GM21447 (cell line): Measurements from ENCODE around the gene PIP5K1A.
"Not testable (repeated sequence)": the region's sequence is repeated elsewhere in the genome, so short reads cannot be mapped to it uniquely, and the experiment has no call there.

Experiments used
- ATAC-seq: cut with Tn5 transposase; IDR thresholded peaks from one replicate; pipeline ENCODE4 v1.9.1; 2021; ENCODE audit not compliant: unreplicated experiment

The PIP5K1A gene, protein sequence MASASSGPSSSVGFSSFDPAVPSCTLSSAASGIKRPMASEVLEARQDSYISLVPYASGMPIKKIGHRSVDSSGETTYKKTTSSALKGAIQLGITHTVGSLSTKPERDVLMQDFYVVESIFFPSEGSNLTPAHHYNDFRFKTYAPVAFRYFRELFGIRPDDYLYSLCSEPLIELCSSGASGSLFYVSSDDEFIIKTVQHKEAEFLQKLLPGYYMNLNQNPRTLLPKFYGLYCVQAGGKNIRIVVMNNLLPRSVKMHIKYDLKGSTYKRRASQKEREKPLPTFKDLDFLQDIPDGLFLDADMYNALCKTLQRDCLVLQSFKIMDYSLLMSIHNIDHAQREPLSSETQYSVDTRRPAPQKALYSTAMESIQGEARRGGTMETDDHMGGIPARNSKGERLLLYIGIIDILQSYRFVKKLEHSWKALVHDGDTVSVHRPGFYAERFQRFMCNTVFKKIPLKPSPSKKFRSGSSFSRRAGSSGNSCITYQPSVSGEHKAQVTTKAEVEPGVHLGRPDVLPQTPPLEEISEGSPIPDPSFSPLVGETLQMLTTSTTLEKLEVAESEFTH

GRCh38 chr1:151198254-151199127 is at the start of gene PIP5K1A:
TSS of gene PIP5K1A (plus strand) at chr1:151198552. CDS start at chr1:151198997, 445 bp downstream.
- peak; percentile 83 for ATAC-seq

DNA sequence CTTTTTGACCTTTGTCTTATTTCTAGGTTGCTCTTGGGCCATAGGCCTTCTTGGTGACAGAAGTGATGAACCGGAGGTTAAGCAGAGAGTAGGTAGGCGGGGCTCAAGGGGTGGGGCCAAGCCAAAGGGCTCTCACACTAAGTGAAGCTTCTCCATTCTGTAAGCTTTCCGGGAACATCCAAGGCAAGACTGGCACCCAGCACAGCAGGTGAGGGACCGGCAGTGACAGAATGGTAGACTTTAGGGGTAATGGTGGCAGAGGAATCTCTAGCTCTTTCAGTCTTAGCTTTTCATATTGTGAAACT is 41.9 kb upstream of the PIP5K1A start, which contains the start of gene TNFAIP8L2:
TSS of gene TNFAIP8L2 (plus strand) at position 135 of the 305 bp plus-strand sequence. CDS start 2,049 bp downstream, outside the sequence.
- ATAC-seq = peak; percentile 75

GRCh38 chr1:151157067-151157531 is 41.3 kb upstream of the PIP5K1A start:
- ATAC-seq = no peak

GRCh38 chr1:151158326-151158725 is 40.0 kb upstream of the PIP5K1A start:
- no peak for ATAC-seq

GRCh38 chr1:151158751-151159251 is 39.6 kb upstream of the PIP5K1A start:
- no peak for ATAC-seq

- no peak for ATAC-seq
Measured at GRCh38 chr1:151159373-151159772, 39.0 kb upstream of the PIP5K1A start.

GRCh38 chr1:151164732-151165280 is 33.5 kb upstream of the PIP5K1A start:
- ATAC-seq = no peak

- ATAC-seq = no peak
Measured at GRCh38 chr1:151165281-151165737, 33.0 kb upstream of the PIP5K1A start.

GRCh38 chr1:151165738-151166504 is 32.4 kb upstream of the PIP5K1A start, which contains the start of the genes LYSMD1 and SCNM1:
TSS of gene LYSMD1 (minus strand) at chr1:151165902. CDS start at chr1:151165258, 644 bp downstream.
TSS of gene SCNM1 (plus strand) at chr1:151166144. CDS start at chr1:151166153, 9 bp downstream.
- ATAC-seq = peak; percentile 86

- ATAC-seq = peak; percentile 6
Measured at GRCh38 chr1:151166505-151166956, 31.8 kb upstream of the PIP5K1A start.

GRCh38 chr1:151167116-151167515 is 31.2 kb upstream of the PIP5K1A start:
- no peak for ATAC-seq

- ATAC-seq = no peak
Measured at GRCh38 chr1:151171190-151171589, 27.2 kb upstream of the PIP5K1A start.

- ATAC-seq = no peak
Measured at GRCh38 chr1:151175041-151175741, 23.2 kb upstream of the PIP5K1A start.

- no peak for ATAC-seq
Measured at GRCh38 chr1:151175863-151176262, 22.5 kb upstream of the PIP5K1A start, which contains the start of gene TMOD4. TSS of gene TMOD4 (minus strand) at chr1:151175981. CDS start at chr1:151174875, 1,106 bp downstream.

GRCh38 chr1:151176514-151177045 is 21.8 kb upstream of the PIP5K1A start:
- no peak for ATAC-seq

DNA sequence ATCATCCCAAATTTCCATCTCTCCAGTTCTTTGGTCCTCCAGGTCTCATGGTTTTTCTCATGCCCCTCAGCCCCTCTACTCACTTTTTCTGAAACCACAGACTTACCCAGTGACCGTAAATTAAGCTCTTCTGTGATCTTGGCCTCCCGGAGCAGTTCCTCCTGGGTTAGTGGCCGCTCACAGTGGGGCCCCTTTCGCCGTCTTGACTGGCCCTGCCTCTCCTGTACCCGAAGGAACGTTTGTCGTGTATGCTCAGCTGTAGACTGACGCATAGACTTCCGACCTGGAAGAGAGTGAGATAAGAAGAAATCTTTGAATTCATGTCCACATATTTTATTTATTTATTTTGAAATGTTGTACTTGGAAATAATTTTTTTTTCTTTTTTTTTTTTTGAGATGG is 14.1 kb upstream of the PIP5K1A start:
- no peak for ATAC-seq

DNA sequence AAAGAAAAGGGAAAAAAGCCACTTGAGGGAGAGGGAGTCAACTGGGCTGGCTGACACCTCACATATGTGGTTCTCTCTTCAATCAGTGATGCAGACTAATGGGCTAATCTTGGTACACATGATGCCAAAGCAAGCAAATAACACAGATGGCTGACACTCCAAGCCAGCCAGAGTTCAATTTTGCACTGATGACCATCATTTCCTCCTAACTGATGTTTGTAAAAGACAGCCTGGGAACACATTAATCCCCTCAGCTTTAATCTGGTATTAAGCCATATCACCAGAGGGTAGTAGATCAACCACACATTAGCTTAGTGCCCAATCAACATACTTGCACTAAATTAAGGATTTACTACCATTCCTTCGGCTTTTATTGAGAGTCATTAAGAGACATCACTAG is 11.1 kb upstream of the PIP5K1A start:
- ATAC-seq = no peak

DNA sequence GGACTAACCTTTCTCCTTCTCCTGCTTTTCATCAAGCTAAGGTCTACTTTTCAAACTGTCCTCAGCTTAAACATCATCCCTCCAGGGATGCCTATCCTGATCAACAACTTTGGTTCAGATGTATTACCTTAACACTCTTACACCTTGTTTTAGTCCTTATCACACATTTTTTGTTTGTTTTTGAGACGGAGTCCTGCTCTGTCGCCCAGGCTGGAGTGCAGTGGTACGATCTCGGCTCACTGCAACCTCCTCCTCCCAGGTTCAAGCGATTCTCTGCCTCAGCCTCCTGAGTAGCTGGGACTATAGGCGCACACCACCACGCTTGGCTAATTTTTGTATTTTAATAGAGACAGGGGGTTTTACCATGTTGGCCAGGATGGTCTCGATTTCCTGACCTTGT is 9.7 kb upstream of the PIP5K1A start:
- ATAC-seq = not testable (repeated sequence)
